Measurements from ENCODE around the gene CXXC4. TPM values are rescaled to one million over a fixed set of nuclear protein-coding genes. Genes with fewer than 3 reads are reported as not detected.
A peak's percentile ranks its signal among the peaks of the same experiment; 100 is the strongest.

The CXXC4 gene
- total RNA-seq, 1 donor from 2014 or later, result 18.9 TPM

GRCh38 chr4:104493081-104493831, 1.4 kb downstream of the CXXC4 start:
- H3K4me3 Mint-ChIP-seq, result peak overlapping the region; percentile 97
- H3K27me3 Mint-ChIP-seq (ENCODE audit: low read depth), result no peaks in the 10 kb centered on the region
- no peak for DNase-seq (ENCODE audit: low read depth, low spot score)
- H3K27ac Mint-ChIP-seq (ENCODE audit: unreplicated experiment), result no peak overlapping the region
- H3K9me3 Mint-ChIP-seq, result no peaks in the 10 kb centered on the region
- no peak for TF ChIP-seq CTCF (conservative IDR thresholded peaks at IDR 0.05)
- H3K36me3 Mint-ChIP-seq (ENCODE audit: low read depth), result no peaks in the 10 kb centered on the region
- H3K4me1 Mint-ChIP-seq, result peaks cover 69% of the 10 kb centered on the region

GRCh38 chr4:104492183-104492771, 2.4 kb downstream of the CXXC4 start:
- H3K36me3 Mint-ChIP-seq (ENCODE audit: low read depth), result no peaks in the 10 kb centered on the region
- no peaks in the 10 kb centered on the region for H3K27me3 Mint-ChIP-seq (ENCODE audit: low read depth)
- H3K9me3 Mint-ChIP-seq, result no peaks in the 10 kb centered on the region
- peaks cover 73% of the 10 kb centered on the region for H3K4me1 Mint-ChIP-seq
- TF ChIP-seq CTCF (conservative IDR thresholded peaks at IDR 0.05), result no peak
- peak; percentile 20 for DNase-seq (ENCODE audit: low read depth, low spot score)
- peak overlapping the region; percentile 66 for H3K27ac Mint-ChIP-seq (ENCODE audit: unreplicated experiment)
- peak overlapping the region; percentile 97 for H3K4me3 Mint-ChIP-seq

GRCh38 chr4:104491481-104492182, 3.1 kb downstream of the CXXC4 start:
- Mint-ChIP-seq H3K4me1 (peaks cover 80% of the 10 kb centered on the region), H3K36me3 (ENCODE audit: low read depth) (peaks cover 3% of the 10 kb centered on the region), H3K4me3 (peak overlapping the region; percentile 97), H3K9me3 (no peaks in the 10 kb centered on the region), H3K27me3 (ENCODE audit: low read depth) (no peaks in the 10 kb centered on the region), H3K27ac (ENCODE audit: unreplicated experiment) (no peak overlapping the region)
- DNase-seq (ENCODE audit: low read depth, low spot score), result peak; percentile 54
- no peak for TF ChIP-seq CTCF (conservative IDR thresholded peaks at IDR 0.05)

GRCh38 chr4:104490770-104491480, 3.8 kb downstream of the CXXC4 start:
- peaks cover 3% of the 10 kb centered on the region for H3K36me3 Mint-ChIP-seq (ENCODE audit: low read depth)
- TF ChIP-seq CTCF (conservative IDR thresholded peaks at IDR 0.05), result no peak
- H3K4me1 Mint-ChIP-seq, result peaks cover 77% of the 10 kb centered on the region
- H3K9me3 Mint-ChIP-seq, result no peaks in the 10 kb centered on the region
- H3K27ac Mint-ChIP-seq (ENCODE audit: unreplicated experiment), result peak overlapping the region; percentile 94
- peak overlapping the region; percentile 96 for H3K4me3 Mint-ChIP-seq
- H3K27me3 Mint-ChIP-seq (ENCODE audit: low read depth), result no peaks in the 10 kb centered on the region
- DNase-seq (ENCODE audit: low read depth, low spot score), result peak; percentile 52

GRCh38 chr4:104490096-104490769, 4.5 kb downstream of the CXXC4 start:
- Mint-ChIP-seq H3K4me1 (peaks cover 74% of the 10 kb centered on the region), H3K27ac (ENCODE audit: unreplicated experiment) (peak overlapping the region; percentile 94), H3K4me3 (peak overlapping the region; percentile 96), H3K9me3 (no peaks in the 10 kb centered on the region), H3K27me3 (ENCODE audit: low read depth) (no peaks in the 10 kb centered on the region), H3K36me3 (ENCODE audit: low read depth) (peaks cover 3% of the 10 kb centered on the region)
- no peak for TF ChIP-seq CTCF (conservative IDR thresholded peaks at IDR 0.05)
- no peak for DNase-seq (ENCODE audit: low read depth, low spot score)

Data from neural crest cell (in vitro differentiated cells).